ENCODE measurements around the gene OBI1. TPM values are rescaled to one million over a fixed set of nuclear protein-coding genes. Genes with fewer than 3 reads are reported as not detected.

The OBI1 gene
- total RNA-seq, 1 donor from 2014 or later, result 9.4 TPM

- Histone ChIP-seq H3K9me3 (no peaks in the 10 kb centered on the region), H3K27ac (no peak overlapping the region), H3K36me3 (peaks cover 69% of the 10 kb centered on the region), H3K4me1 (no peaks in the 10 kb centered on the region), H3K4me3 (no peak overlapping the region), H3K27me3 (ENCODE audit: low read depth) (no peaks in the 10 kb centered on the region)
- DNase-seq, result no peak
- ATAC-seq, result no peak
- intact Hi-C loops (cut with DNase I), result no loop called here
- TF ChIP-seq CTCF (IDR thresholded peaks at IDR 0.05), result no peak
Observed at GRCh38 chr13:78630511-78630910, 28.4 kb downstream of the OBI1 start.

GRCh38 chr13:78625384-78625783, 33.6 kb downstream of the OBI1 start:
- Histone ChIP-seq H3K27me3 (ENCODE audit: low read depth) (no peaks in the 10 kb centered on the region), H3K4me1 (no peaks in the 10 kb centered on the region), H3K27ac (no peak overlapping the region), H3K4me3 (no peak overlapping the region), H3K36me3 (peaks cover 31% of the 10 kb centered on the region), H3K9me3 (no peaks in the 10 kb centered on the region)
- intact Hi-C loops (cut with DNase I), result no loop called here
- DNase-seq (no peak), ATAC-seq (no peak)
- TF ChIP-seq CTCF (IDR thresholded peaks at IDR 0.05), result no peak

GRCh38 chr13:78623132-78623531, 35.8 kb downstream of the OBI1 start:
- H3K36me3 ChIP-seq, result peaks cover 16% of the 10 kb centered on the region
- TF ChIP-seq CTCF (IDR thresholded peaks at IDR 0.05), result no peak
- no peak overlapping the region for H3K27ac ChIP-seq

GRCh38 chr13:78620936-78621470, 38.0 kb downstream of the OBI1 start:
- H3K4me3 ChIP-seq, result no peak overlapping the region
- H3K27ac ChIP-seq, result no peak overlapping the region
- intact Hi-C loops (cut with DNase I), result no loop called here
- peaks cover 21% of the 10 kb centered on the region for H3K36me3 ChIP-seq
- no peak for ATAC-seq
- no peaks in the 10 kb centered on the region for H3K4me1 ChIP-seq
- H3K27me3 ChIP-seq (ENCODE audit: low read depth), result no peaks in the 10 kb centered on the region
- no peak for DNase-seq
- TF ChIP-seq CTCF (IDR thresholded peaks at IDR 0.05), result no peak
- no peaks in the 10 kb centered on the region for H3K9me3 ChIP-seq

More at GRCh38 chr13:78623132-78623531, 35.8 kb downstream of the OBI1 start:
- no peaks in the 10 kb centered on the region for H3K4me1 ChIP-seq
- DNase-seq (no peak), ATAC-seq (no peak)
- no peaks in the 10 kb centered on the region for H3K9me3 ChIP-seq
- intact Hi-C loops (cut with DNase I), result no loop called here
- H3K27me3 ChIP-seq (ENCODE audit: low read depth), result no peaks in the 10 kb centered on the region
- no peak overlapping the region for H3K4me3 ChIP-seq

GRCh38 chr13:78618411-78618810, 40.5 kb downstream of the OBI1 start:
- Histone ChIP-seq H3K4me1 (no peaks in the 10 kb centered on the region), H3K27ac (no peak overlapping the region), H3K27me3 (ENCODE audit: low read depth) (no peaks in the 10 kb centered on the region), H3K4me3 (no peak overlapping the region), H3K36me3 (peaks cover 23% of the 10 kb centered on the region), H3K9me3 (no peaks in the 10 kb centered on the region)
- intact Hi-C loops (cut with DNase I), result no loop called here
- no peak for ATAC-seq
- DNase-seq, result no peak
- TF ChIP-seq CTCF (IDR thresholded peaks at IDR 0.05), result no peak

Data from lower lobe of right lung (tissue), 2 donors.